GM19099 (cell line): ENCODE data around the gene CPAMD8.

Source experiments
- POLR2A ChIP-seq: IDR thresholded peaks from 3 replicates; pipeline ENCODE4 v1.6.1; 2011; ENCODE audit warnings: low read depth; ENCODE audit not compliant: insufficient read length; ENCODE audit errors: extremely low read depth

Gene CPAMD8

GRCh38 chr19:16977306-16977705 is 49.3 kb downstream of the CPAMD8 start:
- no peak for TF ChIP-seq POLR2A

- no peak for TF ChIP-seq POLR2A
Measured at GRCh38 chr19:16976446-16976845, 50.2 kb downstream of the CPAMD8 start.

- no peak for TF ChIP-seq POLR2A
Measured at GRCh38 chr19:16970821-16971220, 55.8 kb downstream of the CPAMD8 start.

- no peak for TF ChIP-seq POLR2A
Measured at GRCh38 chr19:16969135-16969534, 57.5 kb downstream of the CPAMD8 start.

GRCh38 chr19:16957855-16958254 is 68.8 kb downstream of the CPAMD8 start:
- TF ChIP-seq POLR2A: no peak

- no peak for TF ChIP-seq POLR2A
Measured at GRCh38 chr19:16957151-16957701, 69.4 kb downstream of the CPAMD8 start.

- TF ChIP-seq POLR2A: no peak
Measured at GRCh38 chr19:16955161-16955560, 71.4 kb downstream of the CPAMD8 start.

GRCh38 chr19:16952046-16952445 is 74.6 kb downstream of the CPAMD8 start:
- no peak for TF ChIP-seq POLR2A

GRCh38 chr19:16951529-16951928 is 75.1 kb downstream of the CPAMD8 start:
- no peak for TF ChIP-seq POLR2A

- no peak for TF ChIP-seq POLR2A
Measured at GRCh38 chr19:16949496-16950023, 77.0 kb downstream of the CPAMD8 start.

- TF ChIP-seq POLR2A: no peak
Measured at GRCh38 chr19:16946951-16947940, 79.4 kb downstream of the CPAMD8 start.

- TF ChIP-seq POLR2A: no peak
Measured at GRCh38 chr19:16945762-16946465, 80.7 kb downstream of the CPAMD8 start.

GRCh38 chr19:16945364-16945714 is 81.3 kb downstream of the CPAMD8 start:
- TF ChIP-seq POLR2A: no peak

GRCh38 chr19:16944626-16945363 is 81.8 kb downstream of the CPAMD8 start:
- no peak for TF ChIP-seq POLR2A

GRCh38 chr19:16943942-16944625 is 82.5 kb downstream of the CPAMD8 start:
- TF ChIP-seq POLR2A: no peak

GRCh38 chr19:16942583-16942982 is 84.0 kb downstream of the CPAMD8 start:
- TF ChIP-seq POLR2A: no peak
